GM08714 (cell line): ENCODE results near the gene TCF7L2.

Experiments used
- H3K4me3 ChIP-seq: fragments of 200-500 bp; sonication (Bioruptor generic); 2 replicates; pipeline ENCODE4 v1.5.1; 2014; ENCODE audit warnings: mild to moderate bottlenecking, low read length, inconsistent platforms
- ZNF274 ChIP-seq: IDR thresholded peaks from 2 replicates; pipeline ENCODE4 v1.6.1; 2012; ENCODE audit warnings: mild to moderate bottlenecking, low read depth, low read length

The TCF7L2 gene

GRCh38 chr10:112966194-112966855, 16.3 kb downstream of the TCF7L2 start:
- no peak for TF ChIP-seq ZNF274
- no peak overlapping the region for H3K4me3 ChIP-seq

GRCh38 chr10:112967200-112967599, 17.2 kb downstream of the TCF7L2 start:
- no peak overlapping the region for H3K4me3 ChIP-seq
- no peak for TF ChIP-seq ZNF274

- no peak for TF ChIP-seq ZNF274
- H3K4me3 ChIP-seq = no peak overlapping the region
These were observed 19.1 kb downstream of the TCF7L2 start for GRCh38 chr10:112969131-112969530.

GRCh38 chr10:112969542-112969941, 19.5 kb downstream of the TCF7L2 start:
- H3K4me3 ChIP-seq = no peak overlapping the region

GRCh38 chr10:112970021-112970420, 20.0 kb downstream of the TCF7L2 start:
- no peak for TF ChIP-seq ZNF274
- no peak overlapping the region for H3K4me3 ChIP-seq

More at GRCh38 chr10:112969542-112969941, 19.5 kb downstream of the TCF7L2 start:
- TF ChIP-seq ZNF274 = no peak

GRCh38 chr10:112972606-112973005, 22.6 kb downstream of the TCF7L2 start:
- TF ChIP-seq ZNF274 = no peak
- no peak overlapping the region for H3K4me3 ChIP-seq

- no peak for TF ChIP-seq ZNF274
- H3K4me3 ChIP-seq = no peak overlapping the region
These were observed 23.0 kb downstream of the TCF7L2 start for GRCh38 chr10:112973046-112973445.

GRCh38 chr10:112973805-112974204, 23.8 kb downstream of the TCF7L2 start:
- H3K4me3 ChIP-seq = no peak overlapping the region
- no peak for TF ChIP-seq ZNF274

- no peak overlapping the region for H3K4me3 ChIP-seq
- TF ChIP-seq ZNF274 = no peak
These were observed 27.4 kb downstream of the TCF7L2 start for GRCh38 chr10:112977426-112977898.

- no peak overlapping the region for H3K4me3 ChIP-seq
- no peak for TF ChIP-seq ZNF274
These were observed 29.9 kb downstream of the TCF7L2 start for GRCh38 chr10:112979927-112980326.

- no peak for TF ChIP-seq ZNF274
- H3K4me3 ChIP-seq = no peak overlapping the region
These were observed 30.9 kb downstream of the TCF7L2 start for GRCh38 chr10:112980937-112981336.

GRCh38 chr10:112981553-112981952, 31.5 kb downstream of the TCF7L2 start:
- no peak overlapping the region for H3K4me3 ChIP-seq
- no peak for TF ChIP-seq ZNF274

- H3K4me3 ChIP-seq = no peak overlapping the region
- TF ChIP-seq ZNF274 = no peak
These were observed 33.5 kb downstream of the TCF7L2 start for GRCh38 chr10:112983444-112984056.

GRCh38 chr10:112984756-112985155, 34.7 kb downstream of the TCF7L2 start:
- no peak overlapping the region for H3K4me3 ChIP-seq
- no peak for TF ChIP-seq ZNF274
